NCI-H187 treated with DMSO at 0.1 percent for 48 hours (cell line): Measurements from ENCODE around the gene ARRB2.
"Not testable (repeated sequence)": the region's sequence is repeated elsewhere in the genome, so short reads cannot be mapped to it uniquely, and the experiment has no call there.

Source experiments
- DNase-seq: peaks from one replicate; lab custom pipeline; 2025; lab: John Stamatoyannopoulos, UW

The ARRB2 gene

DNA sequence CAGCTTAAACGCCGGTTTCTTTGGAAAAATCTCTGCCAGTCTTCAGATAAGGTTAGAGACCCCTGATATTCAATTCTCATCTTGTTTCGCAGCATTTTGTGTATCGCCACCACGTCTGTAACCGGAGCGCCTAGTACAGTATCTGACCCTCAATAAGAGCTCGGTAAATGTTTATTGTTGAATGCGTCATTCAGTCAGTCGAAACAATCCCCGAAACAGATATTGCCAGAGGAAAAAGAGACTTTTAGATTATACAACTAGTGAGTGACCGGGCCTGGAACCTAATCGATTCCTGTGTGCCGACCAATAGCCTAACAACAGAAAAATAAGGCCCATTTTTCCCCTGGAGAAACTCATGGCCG, 7.1 kb upstream of the ARRB2 start:
- no peak for DNase-seq

DNA sequence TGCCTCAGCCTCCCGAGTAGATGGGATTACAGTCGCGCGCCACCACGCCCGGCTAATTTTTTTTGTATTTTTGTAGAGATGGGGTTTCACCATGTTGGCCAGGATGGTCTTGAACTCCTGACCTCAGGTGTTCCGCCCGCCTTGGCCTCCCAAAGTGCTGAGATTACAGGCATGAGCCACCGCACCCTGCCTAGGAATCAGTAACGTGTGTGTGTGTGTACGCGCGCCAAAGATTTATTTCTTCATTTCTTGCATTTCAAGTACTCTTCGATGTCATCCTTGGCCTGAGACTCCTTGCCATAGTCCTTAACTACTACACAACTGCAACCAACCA, 5.9 kb upstream of the ARRB2 start:
- DNase-seq, result not testable (repeated sequence)

DNA sequence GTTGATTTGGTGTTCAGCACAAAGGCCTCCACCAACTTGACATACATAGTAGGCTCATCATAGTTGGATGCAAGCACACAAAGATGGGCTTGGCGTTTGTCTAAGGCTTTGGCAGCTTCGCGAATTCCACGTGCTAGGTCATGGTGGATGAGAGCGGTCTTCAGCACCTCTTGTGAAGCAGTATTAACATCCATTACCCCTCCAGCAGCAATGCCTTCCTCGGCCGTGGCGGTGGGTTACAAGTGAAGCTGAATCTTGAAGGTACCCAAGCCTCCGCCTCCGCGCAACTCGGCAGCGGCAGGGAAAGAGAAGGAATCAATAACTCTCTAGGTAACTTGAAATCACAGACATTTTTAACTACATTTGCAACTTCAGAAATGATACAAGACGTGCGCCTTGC, 5.4 kb upstream of the ARRB2 start:
- DNase-seq, result no peak

DNA sequence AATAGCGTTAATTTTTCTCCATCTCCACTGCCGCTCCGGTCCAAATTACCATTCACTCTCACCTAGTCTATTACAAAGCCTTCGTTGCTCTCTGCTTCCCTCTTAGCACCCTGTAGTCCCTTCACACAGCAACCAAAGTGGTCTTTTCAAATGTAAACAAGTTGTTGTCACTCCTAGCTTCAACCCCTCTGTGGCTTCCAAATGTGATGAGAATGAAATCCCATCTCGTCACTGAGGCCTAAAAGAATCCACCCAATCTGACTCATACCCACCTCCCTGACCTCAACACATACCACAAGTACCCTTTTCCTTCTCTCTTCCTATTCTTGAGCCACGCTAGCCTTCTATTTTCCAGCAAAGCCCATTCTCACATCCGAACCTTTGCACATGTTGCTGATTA, 4.3 kb upstream of the ARRB2 start:
- DNase-seq, result no peak

DNA sequence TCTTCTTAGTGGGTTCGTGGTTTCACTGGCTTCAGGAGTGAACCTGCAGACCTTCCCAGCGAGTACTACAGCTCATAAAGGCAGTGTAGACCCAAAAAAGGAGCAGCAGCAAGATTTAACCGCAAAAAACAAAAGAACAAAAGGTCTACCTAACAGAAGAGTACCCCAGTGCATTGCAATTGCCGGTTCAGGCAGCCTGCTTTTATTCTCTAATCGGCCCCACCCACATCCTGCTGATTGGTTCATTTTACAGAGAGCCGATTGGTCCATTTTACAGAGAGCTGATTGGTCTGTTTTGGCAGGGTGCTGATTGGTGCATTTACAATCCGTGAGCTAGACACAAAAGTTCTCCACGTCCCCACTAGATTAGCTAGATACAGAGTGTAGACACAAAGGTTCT, 2.0 kb upstream of the ARRB2 start:
- no peak for DNase-seq

DNA sequence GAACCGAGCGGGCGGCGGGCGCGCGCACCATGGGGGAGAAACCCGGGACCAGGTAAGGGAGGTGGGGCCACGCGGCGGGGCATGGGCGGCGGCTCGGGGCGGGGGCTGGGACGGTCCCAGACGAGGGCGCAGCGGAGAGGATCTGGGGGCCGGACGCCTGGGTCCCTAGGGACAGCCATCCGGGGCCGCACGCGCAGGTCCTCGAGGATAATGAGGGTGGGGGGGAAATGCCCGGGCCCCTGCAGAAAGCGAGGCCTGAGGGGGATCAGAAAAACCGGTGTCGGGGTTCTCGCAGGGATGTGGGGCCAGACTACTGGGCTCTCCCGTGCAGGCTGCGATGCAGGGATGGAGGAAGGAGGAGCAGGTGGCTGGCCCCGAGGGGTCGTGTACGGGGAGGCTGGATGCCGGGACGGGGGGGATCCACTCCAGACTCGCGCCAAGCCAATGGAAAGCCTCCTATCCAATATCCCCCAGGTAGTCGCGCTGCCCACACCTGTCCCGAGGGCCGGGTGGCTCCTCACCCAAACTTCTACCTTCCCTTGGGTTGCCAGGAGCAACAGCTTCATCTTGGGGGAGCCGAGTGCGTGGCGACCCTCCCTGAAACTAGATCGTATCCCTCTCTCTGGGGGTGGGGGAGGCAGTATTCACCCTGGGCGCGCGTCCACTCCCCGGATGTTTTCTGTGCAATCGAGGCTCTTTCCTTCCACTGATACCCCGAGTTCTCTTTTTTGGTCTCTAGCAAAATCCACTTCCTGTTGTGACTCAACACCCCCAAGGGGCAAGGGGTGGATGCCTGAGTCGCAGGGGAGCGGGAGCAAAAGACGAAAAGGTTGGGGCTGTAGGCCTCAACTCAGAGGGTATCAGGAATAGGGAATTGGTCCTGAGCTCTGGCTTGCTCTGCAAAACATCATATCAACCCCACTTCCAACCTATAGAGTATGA, 532 bp downstream of the ARRB2 start:
- DNase-seq, result no peak

DNA sequence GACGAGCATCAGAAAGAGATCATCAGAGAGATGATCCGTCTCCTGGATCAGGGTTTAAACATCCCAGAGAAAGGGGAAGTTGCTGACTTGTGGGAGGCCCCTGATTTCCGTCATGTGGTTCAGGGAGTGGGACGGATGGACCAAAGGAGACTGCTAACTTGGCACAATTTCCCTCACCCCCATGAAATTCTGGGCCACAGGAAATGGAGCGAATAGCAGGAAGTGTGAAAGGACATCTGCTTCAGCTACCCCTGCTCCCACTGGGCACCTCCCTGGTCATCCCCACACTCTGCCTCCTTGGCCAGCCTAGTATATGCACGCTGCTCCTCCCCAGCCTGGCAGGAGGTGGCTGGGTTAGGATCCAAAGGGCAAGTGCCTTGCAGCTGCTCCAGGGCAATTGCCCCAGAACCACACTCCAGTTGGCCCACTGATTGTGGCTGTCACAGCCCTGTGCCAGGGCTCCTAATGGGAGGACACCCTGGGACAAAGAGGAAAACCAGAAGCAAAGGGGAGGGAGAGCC, 1.3 kb downstream of the ARRB2 start:
- DNase-seq, result no peak

DNA sequence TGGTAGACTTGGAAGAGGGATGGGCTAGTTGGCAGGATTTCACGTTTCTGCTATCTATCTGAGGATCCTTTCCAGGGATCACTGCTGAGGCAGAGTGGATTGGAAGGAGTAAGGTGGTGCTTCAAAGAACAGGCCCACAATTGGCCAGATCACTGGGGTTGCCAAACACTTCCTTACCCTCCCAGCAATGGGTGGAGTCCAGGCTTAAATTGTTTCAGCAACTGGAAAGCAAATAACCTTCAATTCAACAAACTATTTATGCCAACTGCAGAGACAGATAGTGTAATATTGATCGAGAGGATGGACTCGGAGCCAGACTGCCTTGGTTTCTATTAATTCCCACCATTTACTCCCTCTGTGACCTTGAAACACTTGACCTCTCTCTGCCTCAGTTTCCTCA, 2.1 kb downstream of the ARRB2 start:
- DNase-seq, result no peak

DNA sequence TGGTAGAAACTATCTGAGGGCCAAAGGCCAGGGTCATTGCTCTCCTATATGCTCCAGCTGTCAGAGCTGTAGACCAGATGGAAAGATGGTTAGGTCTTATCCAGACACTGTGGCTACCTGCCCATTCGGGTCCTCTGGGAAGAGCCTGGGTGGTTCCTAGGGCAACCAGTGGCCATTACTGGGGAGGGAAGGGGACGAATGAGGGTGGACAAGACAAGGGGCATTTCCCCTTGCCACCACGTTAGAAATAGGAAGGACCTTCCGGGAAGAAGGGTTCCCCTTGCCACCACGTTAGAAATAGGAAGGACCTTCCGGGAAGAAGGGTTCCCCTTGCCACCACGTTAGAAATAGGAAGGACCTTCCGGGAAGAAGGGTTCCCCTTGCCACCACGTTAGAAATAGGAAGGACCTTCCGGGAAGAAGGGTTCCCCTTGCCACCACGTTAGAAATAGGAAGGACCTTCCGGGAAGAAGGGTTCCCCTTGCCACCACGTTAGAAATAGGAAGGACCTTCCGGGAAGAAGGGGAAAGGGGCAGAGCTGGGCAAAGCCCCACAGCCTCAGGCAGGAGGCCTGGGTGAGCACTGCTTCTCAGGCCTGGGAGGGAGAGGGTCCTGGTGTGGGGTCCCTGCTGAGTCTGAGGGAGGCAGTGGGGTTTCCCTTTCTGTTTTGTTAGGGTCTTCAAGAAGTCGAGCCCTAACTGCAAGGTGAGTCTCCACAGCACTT, 4.1 kb downstream of the ARRB2 start:
- DNase-seq, result not testable (repeated sequence)

DNA sequence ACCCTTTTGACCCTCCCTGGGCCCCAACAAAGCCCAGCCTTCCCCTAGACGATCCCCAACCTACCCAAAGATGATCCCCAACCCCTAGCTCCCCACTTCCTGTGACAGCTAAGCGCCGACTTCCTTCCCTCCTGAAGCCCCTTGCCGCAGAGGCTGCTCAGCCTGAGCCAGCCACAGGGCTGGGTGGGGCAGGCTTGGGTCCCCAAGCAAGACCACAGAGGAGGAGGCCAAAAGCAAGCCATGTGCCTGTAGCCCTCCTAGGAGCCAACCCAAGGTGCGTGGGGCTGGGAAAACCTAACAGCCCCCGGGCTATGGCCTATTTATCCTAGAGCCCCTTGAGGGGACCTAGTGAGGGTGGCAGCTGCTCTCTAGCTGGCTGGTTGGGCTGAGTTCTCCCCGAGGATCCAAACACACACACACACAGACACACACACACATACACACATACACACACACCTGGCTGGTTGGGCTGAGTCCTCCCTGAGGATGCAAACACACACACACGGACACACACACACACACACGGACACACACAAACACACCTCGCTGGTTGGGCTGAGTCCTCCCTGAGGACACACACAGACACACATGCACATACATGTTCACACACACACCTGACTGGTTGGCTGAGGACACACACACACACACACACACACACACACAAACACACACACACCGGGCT, 4.8 kb downstream of the ARRB2 start:
- DNase-seq, result no peak

DNA sequence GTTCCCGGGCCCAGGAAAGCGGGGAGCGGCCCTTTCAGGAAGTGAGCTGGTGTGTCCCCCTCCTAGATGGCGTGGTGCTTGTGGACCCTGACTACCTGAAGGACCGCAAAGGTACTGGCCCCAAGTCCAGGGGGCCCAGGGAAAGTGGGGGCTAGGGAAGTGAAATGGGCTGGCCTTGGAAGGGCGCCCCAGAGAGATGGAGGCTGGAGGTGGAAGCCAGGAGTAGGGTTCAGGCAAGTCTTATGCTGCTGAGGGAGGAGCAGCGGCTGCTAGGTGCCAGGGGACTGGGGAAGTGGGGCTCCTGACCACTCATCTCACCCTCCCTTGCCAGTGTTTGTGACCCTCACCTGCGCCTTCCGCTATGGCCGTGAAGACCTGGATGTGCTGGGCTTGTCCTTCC, 5.6 kb downstream of the ARRB2 start:
- DNase-seq, result no peak

DNA sequence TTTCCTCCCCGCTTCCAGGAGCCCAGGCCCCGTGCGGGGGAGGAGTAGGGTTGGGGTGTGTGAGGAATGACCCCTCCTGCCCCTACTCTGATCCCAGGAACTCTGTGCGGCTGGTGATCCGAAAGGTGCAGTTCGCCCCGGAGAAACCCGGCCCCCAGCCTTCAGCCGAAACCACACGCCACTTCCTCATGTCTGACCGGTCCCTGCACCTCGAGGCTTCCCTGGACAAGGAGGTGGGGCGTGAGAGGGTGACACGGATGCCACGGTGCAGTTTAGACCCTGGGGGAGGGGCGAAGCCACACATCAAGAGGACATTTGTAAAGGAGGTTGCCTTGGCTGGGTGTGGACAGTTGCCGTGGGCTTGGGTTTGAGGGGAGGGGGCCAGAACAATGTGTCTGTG, 7.4 kb downstream of the ARRB2 start:
- DNase-seq, result no peak

DNA sequence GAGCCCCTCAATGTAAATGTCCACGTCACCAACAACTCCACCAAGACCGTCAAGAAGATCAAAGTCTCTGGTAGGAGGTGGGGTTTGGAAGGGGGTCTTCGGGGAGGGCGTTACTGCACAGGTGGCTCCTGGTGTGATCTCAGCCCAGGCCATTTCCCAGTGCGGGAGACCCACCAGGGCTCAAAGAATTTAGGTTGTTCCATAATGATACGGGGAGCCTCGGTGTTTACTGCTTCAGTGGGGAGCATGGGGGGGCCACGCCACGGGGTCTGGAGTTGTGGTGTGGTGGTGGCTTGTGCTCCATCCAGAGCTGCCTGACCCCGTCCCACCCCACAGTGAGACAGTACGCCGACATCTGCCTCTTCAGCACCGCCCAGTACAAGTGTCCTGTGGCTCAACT, 7.8 kb downstream of the ARRB2 start:
- no peak for DNase-seq

DNA sequence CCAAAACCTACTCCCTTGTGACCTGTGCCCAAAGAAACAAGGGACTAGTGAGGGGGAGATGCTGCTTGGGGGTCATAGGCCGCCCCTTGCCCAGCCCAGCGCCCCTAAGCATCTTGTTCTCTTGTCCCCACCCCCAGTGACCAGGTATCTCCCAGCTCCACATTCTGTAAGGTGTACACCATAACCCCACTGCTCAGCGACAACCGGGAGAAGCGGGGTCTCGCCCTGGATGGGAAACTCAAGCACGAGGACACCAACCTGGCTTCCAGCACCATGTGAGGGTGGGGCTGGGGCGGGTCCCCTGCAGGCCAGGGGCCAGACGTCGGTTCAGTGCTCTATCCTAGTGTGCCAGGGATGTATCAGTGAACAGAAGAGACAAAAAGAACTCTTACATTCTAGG, 8.7 kb downstream of the ARRB2 start:
- DNase-seq, result no peak

DNA sequence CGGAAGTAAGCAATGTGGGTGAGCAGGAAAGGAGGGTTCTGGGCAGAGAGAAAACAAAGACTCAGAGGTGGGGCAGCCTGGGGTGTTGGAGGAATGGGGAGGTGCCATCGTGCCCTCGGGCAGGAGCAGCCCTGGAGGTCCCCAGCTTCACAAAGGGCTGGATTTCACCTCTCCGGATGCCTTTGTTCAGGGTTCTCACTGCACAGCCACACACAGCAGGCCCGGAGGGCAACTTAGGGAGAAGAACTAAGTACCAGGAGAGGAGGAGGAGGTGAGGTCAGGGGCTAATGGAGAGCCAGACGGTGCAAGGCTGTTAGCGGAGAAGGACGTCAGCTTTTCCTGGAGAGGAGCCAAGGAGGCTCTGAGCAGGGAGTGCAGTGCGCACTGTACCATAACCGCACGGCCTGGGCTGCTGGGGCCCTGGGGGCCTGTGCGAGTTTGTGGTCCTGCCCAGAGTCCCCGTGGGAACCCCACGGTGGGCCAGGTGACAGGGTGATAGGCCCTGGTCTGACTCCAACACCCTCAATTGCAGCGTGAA, 9.3 kb downstream of the ARRB2 start:
- no peak for DNase-seq

DNA sequence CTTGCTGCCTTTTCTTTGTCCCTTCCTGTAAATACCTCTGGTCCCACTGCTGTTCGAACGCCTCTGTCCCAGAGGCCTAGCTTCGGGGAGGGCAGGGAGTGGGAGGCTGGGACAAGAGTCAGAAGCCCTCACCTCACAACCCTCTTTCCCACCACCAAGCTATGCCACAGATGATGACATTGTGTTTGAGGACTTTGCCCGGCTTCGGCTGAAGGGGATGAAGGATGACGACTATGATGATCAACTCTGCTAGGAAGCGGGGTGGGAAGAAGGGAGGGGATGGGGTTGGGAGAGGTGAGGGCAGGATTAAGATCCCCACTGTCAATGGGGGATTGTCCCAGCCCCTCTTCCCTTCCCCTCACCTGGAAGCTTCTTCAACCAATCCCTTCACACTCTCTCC, 10.4 kb downstream of the ARRB2 start:
- DNase-seq, result no peak

DNA sequence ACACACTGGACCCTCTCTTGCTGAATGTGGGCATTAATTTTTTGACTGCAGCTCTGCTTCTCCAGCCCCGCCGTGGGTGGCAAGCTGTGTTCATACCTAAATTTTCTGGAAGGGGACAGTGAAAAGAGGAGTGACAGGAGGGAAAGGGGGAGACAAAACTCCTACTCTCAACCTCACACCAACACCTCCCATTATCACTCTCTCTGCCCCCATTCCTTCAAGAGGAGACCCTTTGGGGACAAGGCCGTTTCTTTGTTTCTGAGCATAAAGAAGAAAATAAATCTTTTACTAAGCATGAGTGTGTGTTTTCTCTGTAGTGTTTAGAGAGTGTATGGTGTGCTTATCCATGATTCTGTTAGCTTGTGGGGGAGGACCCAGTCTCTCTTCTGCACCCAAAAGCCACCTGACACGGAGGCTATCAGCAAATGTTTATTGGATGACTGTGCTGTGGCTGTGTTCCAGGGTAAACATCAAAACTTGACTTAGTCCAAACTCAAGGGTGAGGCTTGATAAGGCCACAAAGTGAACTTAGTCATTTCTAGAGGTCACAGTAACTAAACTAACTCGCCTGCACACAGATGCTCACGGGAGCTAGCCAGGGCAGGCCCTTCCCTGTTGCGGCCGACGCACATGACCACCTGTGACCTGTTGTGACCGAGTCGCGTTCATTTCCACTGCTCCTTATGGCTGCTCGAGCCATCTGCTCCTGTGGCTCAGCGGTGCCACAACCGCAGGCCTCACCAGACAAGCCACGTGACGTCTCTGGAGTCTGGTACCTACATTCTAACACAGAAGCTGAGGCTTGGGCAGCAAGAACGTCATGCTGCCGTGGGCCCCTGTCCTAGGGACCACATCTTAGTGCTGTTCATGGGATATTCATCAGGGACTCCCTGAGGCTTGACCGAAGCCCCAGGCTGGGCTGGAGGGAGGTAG, 11.0 kb downstream of the ARRB2 start:
- DNase-seq, result no peak

DNA sequence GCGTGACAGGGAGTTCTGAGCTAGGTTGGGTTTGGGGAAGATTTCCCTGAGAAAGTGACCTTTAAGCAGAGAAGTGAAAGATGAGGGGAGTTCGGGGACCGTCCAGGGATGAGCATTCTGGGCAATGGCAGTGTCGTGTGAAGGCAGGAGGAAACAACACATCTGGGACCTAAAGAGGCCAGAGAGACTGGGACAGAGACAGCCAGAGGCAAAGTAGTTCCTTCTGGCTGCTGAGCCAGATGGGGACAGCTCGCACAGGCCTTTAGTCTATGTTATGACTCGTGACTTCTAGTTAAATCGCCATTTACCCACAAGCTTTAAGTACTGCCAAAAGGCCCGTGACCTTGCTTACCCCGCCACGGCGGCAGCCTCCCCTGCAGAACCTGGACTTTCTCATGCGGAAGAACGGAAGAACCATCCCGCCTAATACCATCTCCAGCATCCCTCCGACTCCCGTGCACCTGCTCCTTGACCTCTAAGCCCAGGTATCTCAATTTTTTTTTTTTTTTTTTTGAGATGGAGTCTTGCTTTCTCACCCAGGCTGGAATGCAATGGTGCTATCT, 12.3 kb downstream of the ARRB2 start:
- DNase-seq, result no peak

DNA sequence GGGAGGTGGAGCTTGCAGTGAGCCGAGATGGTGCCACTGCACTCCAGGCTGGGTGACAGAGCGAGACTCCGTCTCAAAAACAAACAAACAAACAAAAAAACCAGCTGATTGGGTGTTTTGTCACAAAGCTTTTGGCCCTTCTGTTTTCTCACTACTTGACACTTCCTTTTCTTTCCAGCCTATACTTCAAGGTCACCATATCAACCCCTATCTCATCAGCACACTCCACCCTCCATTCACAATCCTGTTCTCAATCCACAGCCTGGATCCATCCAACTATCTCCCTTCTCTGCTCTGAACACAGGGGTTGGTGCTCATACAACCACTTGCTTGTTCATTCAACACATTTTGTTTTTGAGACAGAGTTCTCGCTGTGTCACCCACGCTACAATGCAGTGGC, 14.2 kb downstream of the ARRB2 start:
- no peak for DNase-seq

DNA sequence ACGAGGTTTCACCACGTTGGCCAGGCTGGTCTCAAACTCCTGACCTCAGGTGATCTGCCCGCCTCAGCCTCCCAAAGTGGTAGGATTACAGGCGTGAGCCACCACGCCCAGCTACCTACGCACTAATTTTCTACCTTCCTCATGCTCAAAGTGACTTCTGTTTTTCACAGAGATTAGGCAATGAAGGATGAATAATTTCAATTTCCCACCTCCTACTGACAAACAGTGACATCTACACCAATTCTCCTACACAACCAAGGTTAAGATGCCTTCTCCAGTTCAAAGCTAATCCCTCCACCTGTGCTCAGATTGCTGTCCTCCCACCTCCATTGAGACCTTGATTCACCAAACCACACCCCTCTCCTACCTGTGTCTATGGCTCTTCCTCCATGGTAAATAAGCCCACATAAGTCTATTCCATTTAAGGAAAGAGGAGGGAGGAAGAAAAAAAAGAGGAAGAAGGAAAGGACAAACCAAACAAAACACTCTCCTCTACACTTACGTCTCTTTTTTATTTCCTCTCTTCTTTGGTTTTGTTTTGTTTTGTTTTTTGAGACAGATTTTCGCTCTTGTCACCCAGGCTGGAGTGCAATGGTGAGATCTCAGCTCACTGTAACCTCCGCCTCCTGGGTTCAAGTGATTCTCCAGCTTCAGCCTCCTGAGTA, 15.3 kb downstream of the ARRB2 start:
- DNase-seq, result no peak

DNA sequence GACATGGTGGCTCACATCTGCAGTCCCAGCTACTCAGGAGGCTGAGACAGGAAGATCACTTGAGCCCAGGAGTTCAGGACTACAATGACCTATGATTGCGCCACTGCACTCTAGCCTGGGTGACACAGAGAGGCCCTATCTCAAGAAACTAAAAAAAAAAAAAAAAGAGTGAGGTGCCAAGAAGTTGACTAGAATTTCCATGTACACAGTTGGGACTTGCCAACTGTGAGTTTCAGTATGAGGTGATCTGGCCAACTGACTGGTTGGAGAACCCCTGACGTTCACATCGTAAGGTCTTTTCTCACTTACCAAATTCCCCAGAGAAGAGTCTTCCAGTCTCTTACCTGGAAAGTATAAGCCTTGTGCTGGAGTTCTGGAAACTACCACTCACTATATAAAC, 17.7 kb downstream of the ARRB2 start:
- DNase-seq, result no peak
